ENCODE measurements around the gene TIMM22.
A peak's percentile ranks its signal among the peaks of the same experiment; 100 is the strongest.
"Not testable (repeated sequence)": the region's sequence is repeated elsewhere in the genome, so short reads cannot be mapped to it uniquely, and the experiment has no call there.

The TIMM22 gene

GRCh38 chr17:996554-997344 is at the start of gene TIMM22:
Gene TIMM22 (plus strand): TSS chr17:997129. CDS start chr17:997143, 14 bp downstream.
- DNase-seq, result peak; percentile 87

GRCh38 chr17:948284-948852 is 48.6 kb upstream of the TIMM22 start:
- no peak for DNase-seq

GRCh38 chr17:949623-950303 is 47.2 kb upstream of the TIMM22 start:
- DNase-seq, result no peak

- DNase-seq, result no peak
Measured at GRCh38 chr17:951325-952132, 45.4 kb upstream of the TIMM22 start.

GRCh38 chr17:952592-952991 is 44.3 kb upstream of the TIMM22 start:
- peak; percentile 2 for DNase-seq

GRCh38 chr17:953767-954166 is 43.2 kb upstream of the TIMM22 start:
- no peak for DNase-seq

- no peak for DNase-seq
Measured at GRCh38 chr17:954431-955164, 42.3 kb upstream of the TIMM22 start.

GRCh38 chr17:956905-957304 is 40.0 kb upstream of the TIMM22 start:
- DNase-seq, result no peak

GRCh38 chr17:957856-958421 is 39.0 kb upstream of the TIMM22 start:
- no peak for DNase-seq

- DNase-seq, result no peak
Measured at GRCh38 chr17:958712-959451, 38.0 kb upstream of the TIMM22 start.

GRCh38 chr17:962166-962565 is 34.8 kb upstream of the TIMM22 start:
- DNase-seq, result no peak

- DNase-seq, result no peak
Measured at GRCh38 chr17:962670-963069, 34.3 kb upstream of the TIMM22 start.

- DNase-seq, result no peak
Measured at GRCh38 chr17:964876-965275, 32.1 kb upstream of the TIMM22 start.

GRCh38 chr17:965311-965989 is 31.5 kb upstream of the TIMM22 start:
- no peak for DNase-seq

- no peak for DNase-seq
Measured at GRCh38 chr17:967122-967521, 29.8 kb upstream of the TIMM22 start.

- DNase-seq, result no peak
Measured at GRCh38 chr17:968812-969730, 27.9 kb upstream of the TIMM22 start.

GRCh38 chr17:969811-970355 is 27.0 kb upstream of the TIMM22 start:
- no peak for DNase-seq

GRCh38 chr17:970364-970763 is 26.6 kb upstream of the TIMM22 start:
- no peak for DNase-seq

- not testable (repeated sequence) for DNase-seq
Measured at GRCh38 chr17:971861-972260, 25.1 kb upstream of the TIMM22 start.

Measured in activated effector memory CD4-positive, alpha-beta T cell treated with Interleukin-2 at 50 U/mL for 16 hours (primary cell).